ENCODE results near the gene CYP4V2. TPM values are rescaled to one million over a fixed set of nuclear protein-coding genes. Genes with fewer than 3 reads are reported as not detected.

CYP4V2 gene
- total RNA-seq, 1 experiment from 2014 or later, result 2.0 TPM

- CTCF ChIA-PET, result interaction anchor here (1.0 kb wide), 1 partner anchor 52 kb away, joined by 4 read pairs; no protein-coding TSS in a partner anchor
- H3K27ac Mint-ChIP-seq, result no peak overlapping the region
- ATAC-seq (peak; percentile 3; the same call in 1 of the 2 replicates), DNase-seq (ENCODE audit: low spot score) (no peak)
- POLR2A ChIA-PET, result interaction anchor here (0.7 to 1.4 kb wide), 2 partner anchors 20 to 50 kb away, joined by 3 to 4 read pairs; no protein-coding TSS in a partner anchor
- peaks cover 34% of the 10 kb centered on the region for H3K4me1 Mint-ChIP-seq
- peaks cover 5% of the 10 kb centered on the region for H3K36me3 Mint-ChIP-seq
- H3K27me3 Mint-ChIP-seq (ENCODE audit: low read depth), result peaks cover 9% of the 10 kb centered on the region; the same call in 1 of the 2 replicates
- H3K9me3 Mint-ChIP-seq, result peaks cover 8% of the 10 kb centered on the region
- H3K4me3 Mint-ChIP-seq, result peak overlapping the region; percentile 78
- TF ChIP-seq AR (CRISPR knock-in tag; IDR thresholded peaks at IDR 0.05), result no peak
- TF ChIP-seq TCF7 (CRISPR knock-in tag; IDR thresholded peaks at IDR 0.05; ENCODE audit: low read depth), result no peak
- TF ChIP-seq ARID4B (CRISPR knock-in tag; IDR thresholded peaks at IDR 0.05; ENCODE audit: borderline replicate concordance), result no peak
- TF ChIP-seq NR3C1 (CRISPR knock-in tag; conservative IDR thresholded peaks at IDR 0.05; ENCODE audit: low read depth), result no peak
- TF ChIP-seq ZBTB43 (CRISPR knock-in tag; IDR thresholded peaks at IDR 0.05), result no peak
- no peak for TF ChIP-seq CBFB (CRISPR knock-in tag; IDR thresholded peaks at IDR 0.05; ENCODE audit: low read depth)
- TF ChIP-seq HMGA2 (CRISPR knock-in tag; IDR thresholded peaks at IDR 0.05), result no peak
Measured at GRCh38 chr4:186189656-186190055, 1.7 kb upstream of the CYP4V2 start.

DNA sequence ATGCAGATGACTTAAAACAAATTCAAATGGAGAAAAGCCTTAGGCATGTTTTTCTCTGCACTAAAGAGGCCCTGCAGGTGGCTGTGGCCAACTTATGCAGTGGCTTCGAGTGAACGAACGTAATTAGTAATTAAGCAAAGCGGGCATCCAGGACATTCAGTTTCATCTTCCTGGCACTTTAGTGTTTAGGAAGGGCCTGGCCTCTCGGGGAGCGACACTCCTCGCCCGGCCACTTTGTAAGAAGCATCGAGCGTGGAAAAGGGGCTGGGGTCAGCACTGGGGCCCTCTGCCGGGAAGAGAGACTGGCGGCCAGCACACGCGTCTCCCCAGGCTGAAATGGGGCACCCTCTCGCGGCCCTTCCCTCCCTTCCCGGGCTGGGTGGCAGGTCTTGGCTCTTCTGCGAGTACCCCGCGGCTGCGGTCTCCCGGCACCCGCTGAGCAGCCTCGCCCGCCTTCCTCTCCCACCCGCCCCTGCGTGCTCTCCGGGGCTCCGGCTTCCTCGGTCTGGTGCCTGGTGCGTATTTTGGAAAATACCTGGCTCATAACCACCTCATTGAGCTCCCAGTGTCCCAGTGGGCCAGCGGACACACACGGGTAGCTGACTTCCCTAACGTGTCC lies 677 bp upstream of the CYP4V2 start:
- peak overlapping the region; percentile 78 for H3K4me3 Mint-ChIP-seq
- H3K27ac Mint-ChIP-seq, result peak overlapping the region; percentile 84
- peaks cover 3% of the 10 kb centered on the region; the same call in 1 of the 2 replicates for H3K9me3 Mint-ChIP-seq
- H3K27me3 Mint-ChIP-seq (ENCODE audit: low read depth), result peaks cover 3% of the 10 kb centered on the region; the same call in 1 of the 2 replicates
- peak; percentile 30 for ATAC-seq
- H3K4me1 Mint-ChIP-seq, result peaks cover 34% of the 10 kb centered on the region
- H3K36me3 Mint-ChIP-seq, result no peaks in the 10 kb centered on the region
- POLR2A ChIA-PET, result interaction anchor here (0.7 kb wide), 1 partner anchor 51 kb away, joined by 4 read pairs; no protein-coding TSS in a partner anchor
- CTCF ChIA-PET, result interaction anchor here (0.7 to 2.4 kb wide), 6 partner anchors 11 to 283 kb away, joined by 3 to 7 read pairs (median 4); partner anchors contain the start of gene TLR3
- DNase-seq (ENCODE audit: low spot score), result peak; percentile 39
- TF ChIP-seq, protein P1, sequence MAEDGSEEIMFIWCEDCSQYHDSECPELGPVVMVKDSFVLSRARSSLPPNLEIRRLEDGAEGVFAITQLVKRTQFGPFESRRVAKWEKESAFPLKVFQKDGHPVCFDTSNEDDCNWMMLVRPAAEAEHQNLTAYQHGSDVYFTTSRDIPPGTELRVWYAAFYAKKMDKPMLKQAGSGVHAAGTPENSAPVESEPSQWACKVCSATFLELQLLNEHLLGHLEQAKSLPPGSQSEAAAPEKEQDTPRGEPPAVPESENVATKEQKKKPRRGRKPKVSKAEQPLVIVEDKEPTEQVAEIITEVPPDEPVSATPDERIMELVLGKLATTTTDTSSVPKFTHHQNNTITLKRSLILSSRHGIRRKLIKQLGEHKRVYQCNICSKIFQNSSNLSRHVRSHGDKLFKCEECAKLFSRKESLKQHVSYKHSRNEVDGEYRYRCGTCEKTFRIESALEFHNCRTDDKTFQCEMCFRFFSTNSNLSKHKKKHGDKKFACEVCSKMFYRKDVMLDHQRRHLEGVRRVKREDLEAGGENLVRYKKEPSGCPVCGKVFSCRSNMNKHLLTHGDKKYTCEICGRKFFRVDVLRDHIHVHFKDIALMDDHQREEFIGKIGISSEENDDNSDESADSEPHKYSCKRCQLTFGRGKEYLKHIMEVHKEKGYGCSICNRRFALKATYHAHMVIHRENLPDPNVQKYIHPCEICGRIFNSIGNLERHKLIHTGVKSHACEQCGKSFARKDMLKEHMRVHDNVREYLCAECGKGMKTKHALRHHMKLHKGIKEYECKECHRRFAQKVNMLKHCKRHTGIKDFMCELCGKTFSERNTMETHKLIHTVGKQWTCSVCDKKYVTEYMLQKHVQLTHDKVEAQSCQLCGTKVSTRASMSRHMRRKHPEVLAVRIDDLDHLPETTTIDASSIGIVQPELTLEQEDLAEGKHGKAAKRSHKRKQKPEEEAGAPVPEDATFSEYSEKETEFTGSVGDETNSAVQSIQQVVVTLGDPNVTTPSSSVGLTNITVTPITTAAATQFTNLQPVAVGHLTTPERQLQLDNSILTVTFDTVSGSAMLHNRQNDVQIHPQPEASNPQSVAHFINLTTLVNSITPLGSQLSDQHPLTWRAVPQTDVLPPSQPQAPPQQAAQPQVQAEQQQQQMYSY (CRISPR knock-in tag; IDR thresholded peaks at IDR 0.05), result no peak
- TF ChIP-seq CREB1 (CRISPR knock-in tag; IDR thresholded peaks at IDR 0.05) (no peak), ATF2 (CRISPR knock-in tag; IDR thresholded peaks at IDR 0.05; ENCODE audit: borderline replicate concordance, low read depth) (no peak), ZNF423 (CRISPR knock-in tag; IDR thresholded peaks at IDR 0.05) (peak; percentile 28), E2F4 (CRISPR knock-in tag; IDR thresholded peaks at IDR 0.05; ENCODE audit: borderline replicate concordance, low read depth) (no peak), JUN (CRISPR knock-in tag; IDR thresholded peaks at IDR 0.05) (no peak)
